Smooth muscle cell (in vitro differentiated cells): ENCODE measurements around the gene GPBP1L1. TPM values are rescaled to one million over a fixed set of nuclear protein-coding genes. Genes with fewer than 3 reads are reported as not detected.

Experiments
- DNase-seq: peaks from one replicate; lab custom pipeline; 2025; ENCODE audit not compliant: unreplicated experiment; lab: John Stamatoyannopoulos, UW
- H2AFZ ChIP-seq: fragments of 200-600 bp; sonication (generic); 2 replicates; pipeline ENCODE4 v1.6.0; 2016; ENCODE audit warnings: antibody characterized with exemption, low read depth, mild to moderate bottlenecking
- H3F3A ChIP-seq: fragments of 200-600 bp; sonication (generic); 2 replicates; pipeline ENCODE4 v1.6.0; 2017; ENCODE audit warnings: antibody characterized with exemption, low read depth
- H3K27ac ChIP-seq: fragments of 200-600 bp; sonication (generic); 2 replicates; pipeline ENCODE4 v1.5.1; 2016; ENCODE audit warnings: low read depth, mild to moderate bottlenecking
- H3K27me3 ChIP-seq: fragments of 200-600 bp; sonication (generic); 2 replicates; pipeline ENCODE4 v1.6.1; 2016; ENCODE audit warnings: low read depth, mild to moderate bottlenecking
- H3K36me3 ChIP-seq: fragments of 200-600 bp; sonication (generic); 2 replicates; pipeline ENCODE4 v1.5.1; 2016; ENCODE audit warnings: low read depth
- H3K4me1 ChIP-seq: fragments of 200-600 bp; sonication (generic); 2 replicates; pipeline ENCODE4 v1.5.1; 2016; ENCODE audit warnings: low read depth
- H3K4me2 ChIP-seq: fragments of 200-600 bp; sonication (generic); 2 replicates; pipeline ENCODE4 v1.6.0; 2016; ENCODE audit warnings: mild to moderate bottlenecking
- H3K4me3 ChIP-seq: fragments of 200-600 bp; sonication (generic); 2 replicates; pipeline ENCODE4 v1.5.1; 2016; ENCODE audit warnings: mild to moderate bottlenecking
- H3K79me2 ChIP-seq: fragments of 200-600 bp; sonication (generic); 2 replicates; pipeline ENCODE4 v1.6.0; 2016; ENCODE audit warnings: low read depth, mild to moderate bottlenecking
- H3K9ac ChIP-seq: fragments of 200-600 bp; sonication (generic); 2 replicates; pipeline ENCODE4 v1.6.0; 2016; ENCODE audit warnings: low read depth
- H3K9me3 ChIP-seq: fragments of 200-600 bp; sonication (generic); replicated peaks from 2 replicates; pipeline ENCODE4 v1.5.1; 2016; ENCODE audit warnings: low read depth
- H4K20me1 ChIP-seq: fragments of 200-600 bp; sonication (generic); 2 replicates; pipeline ENCODE4 v1.6.0; 2016; ENCODE audit warnings: low read depth
- CTCF ChIP-seq: fragments of 200-600 bp; sonication (generic); IDR thresholded peaks from 2 replicates; pipeline ENCODE4 v1.5.1; 2017; ENCODE audit warnings: borderline replicate concordance, mild to moderate bottlenecking, antibody characterized with exemption; ENCODE audit not compliant: insufficient read depth, poor library complexity, severe bottlenecking
- WGBS: methylation state at CpG from one replicate; pipeline ENCODE4 v1.1.7; 2016; ENCODE audit warnings: low lambda C conversion rate; 5-methylcytosine and 5-hydroxymethylcytosine counted together
- polyA plus RNA-seq: library from polyadenylated mRNA; unstranded; fragments of >200 nt; fragmentation: Nextera tagmentation; extraction: Ambion mirVana; gene quantifications from 2 replicates; pipeline ENCODE4 v1.2.1, GENCODE V29; 2016
- total RNA-seq: library from RNA; depleted of rRNA; stranded (reverse); fragments of >200 nt; gene quantifications from 2 replicates; pipeline ENCODE4 v1.2.3, GENCODE V29; 2014

GPBP1L1 gene
- total and polyA plus RNA-seq, 2 experiments from 2014 or later = 51.9 to 93.2 TPM

DNA sequence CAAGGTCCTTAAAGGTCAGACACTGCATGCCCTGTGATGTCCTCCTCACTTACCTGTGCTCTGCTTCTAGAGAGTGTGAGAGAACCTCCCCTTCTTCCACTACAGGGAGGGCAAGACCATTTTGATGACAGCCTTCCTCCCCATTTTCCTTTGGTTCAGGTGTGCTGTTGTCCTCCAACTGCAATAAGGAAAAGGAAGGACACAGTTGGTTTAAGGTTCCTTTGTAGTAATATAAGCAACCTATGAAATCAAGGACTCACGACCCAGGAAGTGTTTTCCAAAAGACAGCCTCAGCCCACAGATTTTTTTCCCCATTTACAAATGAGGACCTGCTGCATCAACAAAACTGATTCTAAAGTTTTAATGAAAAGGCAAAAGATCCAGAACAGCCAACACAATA is 55.9 kb downstream of the GPBP1L1 start:
- Histone ChIP-seq H3K4me1 (no peaks in the 10 kb centered on the region), H3K79me2 (no peaks in the 10 kb centered on the region), H3F3A (no peaks in the 10 kb centered on the region), H3K36me3 (peaks cover 34% of the 10 kb centered on the region), H3K27ac (no peak overlapping the region), H4K20me1 (peaks cover 4% of the 10 kb centered on the region), H3K9ac (no peak overlapping the region), H2AFZ (no peak overlapping the region), H3K4me2 (no peak overlapping the region), H3K9me3 (no peaks in the 10 kb centered on the region), H3K27me3 (no peaks in the 10 kb centered on the region), H3K4me3 (no peak overlapping the region)
- DNase-seq = no peak
- 100% methylated on average over 1 of the region's 1 CpG for WGBS
- no peak for TF ChIP-seq CTCF

GRCh38 chr1:45629035-45629434 is 57.3 kb downstream of the GPBP1L1 start:
- DNase-seq = no peak
- Histone ChIP-seq H3K9ac (no peak overlapping the region), H4K20me1 (peaks cover 3% of the 10 kb centered on the region), H3K27ac (no peak overlapping the region), H2AFZ (no peak overlapping the region), H3K9me3 (no peaks in the 10 kb centered on the region), H3K27me3 (no peaks in the 10 kb centered on the region), H3F3A (no peaks in the 10 kb centered on the region), H3K79me2 (no peaks in the 10 kb centered on the region), H3K4me1 (no peaks in the 10 kb centered on the region), H3K36me3 (peaks cover 34% of the 10 kb centered on the region), H3K4me2 (no peak overlapping the region), H3K4me3 (no peak overlapping the region)
- TF ChIP-seq CTCF = no peak

- Histone ChIP-seq H4K20me1 (peaks cover 4% of the 10 kb centered on the region), H2AFZ (no peak within 1 kb of the TSS), H3K9ac (no peak within 1 kb of the TSS), H3K4me2 (no peak within 1 kb of the TSS), H3K9me3 (no peaks in the 10 kb centered on the region), H3F3A (peaks cover 6% of the 10 kb centered on the region), H3K27me3 (no peaks in the 10 kb centered on the region), H3K36me3 (peaks cover 12% of the 10 kb centered on the region), H3K79me2 (no peaks in the 10 kb centered on the region), H3K27ac (no peak within 1 kb of the TSS), H3K4me1 (no peaks in the 10 kb centered on the region), H3K4me3 (no peak within 1 kb of the TSS)
- WGBS = 56% methylated on average over 4 of the region's 4 CpGs
- no peak for TF ChIP-seq CTCF
- DNase-seq = no peak
Measured at GRCh38 chr1:45623972-45624371, 62.4 kb downstream of the GPBP1L1 start, which contains the start of gene CCDC17. TSS of gene CCDC17 (minus strand) at chr1:45624054. CDS start at chr1:45623909, 145 bp downstream.
